ENCODE results near the gene VNN1. TPM values are rescaled to one million over a fixed set of nuclear protein-coding genes. Genes with fewer than 3 reads are reported as not detected.

The VNN1 gene
- total and polyA plus RNA-seq, 9 donors: 0.28 to 5.0 (median 1.3) TPM; not detected in 1

DNA sequence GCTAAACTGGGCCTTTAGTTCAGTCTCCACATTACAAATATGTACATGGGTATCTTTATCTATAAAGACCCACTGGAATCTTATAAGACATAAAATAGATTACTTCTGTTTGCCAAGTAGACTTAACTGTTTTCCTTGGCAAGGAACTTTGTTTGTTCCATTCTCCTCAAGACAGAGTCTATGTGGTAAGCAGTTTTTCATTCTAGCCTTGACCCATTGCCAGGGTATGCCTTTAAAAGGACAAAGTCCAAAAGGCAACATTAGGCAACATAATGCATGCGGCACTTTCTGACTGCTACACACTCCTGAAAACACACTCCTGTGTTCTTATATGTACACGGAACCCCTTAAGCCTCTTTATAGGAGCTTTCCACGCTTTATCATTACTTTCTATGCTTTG is 20.4 kb downstream of the VNN1 start:
- no peak overlapping the region for H3K27ac ChIP-seq
- TF ChIP-seq POLR2A (IDR thresholded peaks at IDR 0.05) (no peak), EP300 (IDR thresholded peaks at IDR 0.05) (no peak)
- TF ChIP-seq, protein P1, sequence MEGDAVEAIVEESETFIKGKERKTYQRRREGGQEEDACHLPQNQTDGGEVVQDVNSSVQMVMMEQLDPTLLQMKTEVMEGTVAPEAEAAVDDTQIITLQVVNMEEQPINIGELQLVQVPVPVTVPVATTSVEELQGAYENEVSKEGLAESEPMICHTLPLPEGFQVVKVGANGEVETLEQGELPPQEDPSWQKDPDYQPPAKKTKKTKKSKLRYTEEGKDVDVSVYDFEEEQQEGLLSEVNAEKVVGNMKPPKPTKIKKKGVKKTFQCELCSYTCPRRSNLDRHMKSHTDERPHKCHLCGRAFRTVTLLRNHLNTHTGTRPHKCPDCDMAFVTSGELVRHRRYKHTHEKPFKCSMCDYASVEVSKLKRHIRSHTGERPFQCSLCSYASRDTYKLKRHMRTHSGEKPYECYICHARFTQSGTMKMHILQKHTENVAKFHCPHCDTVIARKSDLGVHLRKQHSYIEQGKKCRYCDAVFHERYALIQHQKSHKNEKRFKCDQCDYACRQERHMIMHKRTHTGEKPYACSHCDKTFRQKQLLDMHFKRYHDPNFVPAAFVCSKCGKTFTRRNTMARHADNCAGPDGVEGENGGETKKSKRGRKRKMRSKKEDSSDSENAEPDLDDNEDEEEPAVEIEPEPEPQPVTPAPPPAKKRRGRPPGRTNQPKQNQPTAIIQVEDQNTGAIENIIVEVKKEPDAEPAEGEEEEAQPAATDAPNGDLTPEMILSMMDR (IDR thresholded peaks at IDR 0.05): no peak
- H3K27me3 ChIP-seq: no peaks in the 10 kb centered on the region
- no peak overlapping the region for H3K4me3 ChIP-seq
- H3K36me3 ChIP-seq: no peaks in the 10 kb centered on the region
- WGBS, 3 donors: 31 to 39% (median 34%) methylated on average over 3 of the region's 3 CpGs
- no peak for DNase-seq
- no peaks in the 10 kb centered on the region for H3K9me3 ChIP-seq
- intact Hi-C loops (cut with DNase I): no loop called here
- no peaks in the 10 kb centered on the region for H3K4me1 ChIP-seq (ENCODE audit: insufficient read depth)

DNA sequence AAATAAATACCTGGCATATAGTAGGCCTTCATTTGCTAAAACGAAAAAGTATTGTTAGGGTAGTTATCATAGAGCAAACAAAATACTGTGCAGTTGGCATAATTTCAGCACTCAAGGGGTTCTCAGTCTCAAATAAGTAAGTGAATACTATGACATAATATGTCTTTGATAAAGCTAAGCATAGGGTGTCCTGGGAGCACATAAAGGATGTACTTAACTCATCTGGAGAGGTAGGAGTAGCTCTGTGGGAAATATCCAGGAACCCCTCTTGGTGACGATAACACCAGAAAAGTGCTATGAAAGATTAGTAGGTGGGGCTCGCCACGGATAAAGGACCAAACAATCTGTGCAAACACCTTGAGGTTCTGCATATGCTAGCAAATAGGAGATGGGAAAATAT is 23.2 kb downstream of the VNN1 start:
- Histone ChIP-seq H3K27me3 (no peaks in the 10 kb centered on the region), H3K9me3 (no peaks in the 10 kb centered on the region), H3K27ac (no peak overlapping the region), H3K4me3 (no peak overlapping the region), H3K36me3 (no peaks in the 10 kb centered on the region), H3K4me1 (ENCODE audit: insufficient read depth) (no peaks in the 10 kb centered on the region)
- WGBS, 3 donors: 84 to 90% (median 86%) methylated on average over 4 of the region's 4 CpGs
- intact Hi-C loops (cut with DNase I): no loop called here
- TF ChIP-seq, protein P1 (IDR thresholded peaks at IDR 0.05): no peak
- TF ChIP-seq EP300 (IDR thresholded peaks at IDR 0.05) (no peak), POLR2A (IDR thresholded peaks at IDR 0.05) (no peak)
- DNase-seq: no peak

DNA sequence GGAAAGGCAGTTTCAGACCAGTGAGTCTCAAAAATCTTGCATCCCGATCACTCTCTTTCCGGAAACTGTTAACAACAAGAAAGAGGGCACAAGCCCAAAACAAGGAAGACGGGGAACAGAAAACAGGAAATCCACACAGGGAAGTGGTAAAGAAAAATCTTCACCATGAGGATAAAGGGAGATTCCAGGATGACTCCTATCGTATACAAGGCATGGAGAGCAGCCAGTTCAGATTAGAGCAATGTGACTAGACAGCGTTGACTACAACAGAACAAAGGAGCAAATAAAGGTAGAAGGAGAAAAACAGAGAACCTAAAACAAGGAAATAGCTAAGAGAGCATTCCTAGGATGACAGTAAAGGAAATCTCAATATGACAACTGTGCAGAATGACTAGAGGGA is 26.5 kb downstream of the VNN1 start:
- H3K27me3 ChIP-seq: no peaks in the 10 kb centered on the region
- H3K4me1 ChIP-seq (ENCODE audit: insufficient read depth): no peaks in the 10 kb centered on the region
- no peak for DNase-seq
- 57 to 68% (median 66%) methylated on average over 5 of the region's 5 CpGs for WGBS, 3 donors
- H3K27ac ChIP-seq: no peak overlapping the region
- no peak overlapping the region for H3K4me3 ChIP-seq
- no peaks in the 10 kb centered on the region for H3K36me3 ChIP-seq
- intact Hi-C loops (cut with DNase I): no loop called here
- no peaks in the 10 kb centered on the region for H3K9me3 ChIP-seq
- TF ChIP-seq POLR2A (IDR thresholded peaks at IDR 0.05): no peak
- TF ChIP-seq, protein P1 (IDR thresholded peaks at IDR 0.05): no peak
- TF ChIP-seq EP300 (IDR thresholded peaks at IDR 0.05): no peak

DNA sequence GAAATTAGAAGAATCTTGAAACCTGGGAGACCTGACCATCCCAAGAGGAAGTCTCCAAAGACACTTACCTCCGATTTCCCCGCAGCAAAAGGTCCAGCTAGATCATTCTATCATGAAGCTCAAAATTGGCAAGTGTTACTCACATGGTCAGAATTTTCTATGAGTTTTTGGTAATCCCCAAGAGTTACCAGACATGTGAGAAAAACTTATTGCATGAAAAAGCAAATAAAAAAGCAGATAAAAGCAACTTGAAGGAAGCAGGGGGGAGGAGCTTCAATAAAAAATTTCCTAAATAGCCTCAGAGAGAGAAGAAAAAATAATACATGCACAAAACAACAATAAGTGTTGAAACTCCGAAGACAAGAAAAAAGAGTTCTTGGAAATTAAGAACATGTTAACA is 27.3 kb downstream of the VNN1 start:
- H3K27me3 ChIP-seq: no peaks in the 10 kb centered on the region
- no peak overlapping the region for H3K27ac ChIP-seq
- intact Hi-C loops (cut with DNase I): no loop called here
- H3K4me3 ChIP-seq: no peak overlapping the region
- 79 to 93% (median 90%) methylated on average over 3 of the region's 3 CpGs for WGBS, 3 donors
- no peak for DNase-seq
- no peak for TF ChIP-seq EP300 (IDR thresholded peaks at IDR 0.05)
- no peak for TF ChIP-seq POLR2A (IDR thresholded peaks at IDR 0.05)
- TF ChIP-seq, protein P1 (IDR thresholded peaks at IDR 0.05): no peak
- no peaks in the 10 kb centered on the region for H3K4me1 ChIP-seq (ENCODE audit: insufficient read depth)
- H3K9me3 ChIP-seq: no peaks in the 10 kb centered on the region
- no peaks in the 10 kb centered on the region for H3K36me3 ChIP-seq

DNA sequence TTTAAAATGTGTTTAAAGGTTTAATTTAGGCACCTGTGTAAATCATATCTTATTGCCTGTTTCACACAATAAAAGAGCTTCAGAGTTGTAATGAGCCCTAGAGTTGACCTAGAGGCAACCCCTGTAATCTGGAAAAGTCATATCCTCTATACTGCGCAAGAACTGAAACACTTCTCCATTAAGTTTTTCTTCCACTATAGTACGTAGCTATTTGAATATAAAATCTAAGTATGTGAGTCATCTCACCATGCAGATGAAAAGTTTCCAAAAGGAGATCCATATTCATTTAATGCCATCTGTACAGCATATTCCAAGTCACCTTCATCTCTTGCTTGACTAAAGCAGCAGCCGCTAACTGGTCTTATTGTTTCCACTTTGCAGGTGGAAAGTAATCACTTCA is 28.8 kb downstream of the VNN1 start:
- no peaks in the 10 kb centered on the region for H3K36me3 ChIP-seq
- H3K4me1 ChIP-seq (ENCODE audit: insufficient read depth): no peaks in the 10 kb centered on the region
- no peaks in the 10 kb centered on the region for H3K9me3 ChIP-seq
- DNase-seq: no peak
- TF ChIP-seq POLR2A (IDR thresholded peaks at IDR 0.05) (no peak), EP300 (IDR thresholded peaks at IDR 0.05) (no peak)
- TF ChIP-seq, protein P1 (IDR thresholded peaks at IDR 0.05): no peak
- intact Hi-C loops (cut with DNase I): no loop called here
- H3K4me3 ChIP-seq: no peak overlapping the region
- WGBS, 3 donors: 88 to 91% (median 89%) methylated on average over 3 of the region's 3 CpGs
- H3K27ac ChIP-seq: no peak overlapping the region
- H3K27me3 ChIP-seq: no peaks in the 10 kb centered on the region
